GM23338 (cell line): ENCODE results near the gene CACNB1. TPM values are rescaled to one million over a fixed set of nuclear protein-coding genes. Genes with fewer than 3 reads are reported as not detected.

Experiments
- ATAC-seq: fragments of 200-7000 bp; cut with Tn5 transposase; 3 replicates; pipeline ENCODE4 v1.9.1; 2020
- DNase-seq: peaks from one replicate; pipeline ENCODE4 v3.0.0-alpha.2; 2015; ENCODE audit warnings: low spot score
- H2AFZ ChIP-seq: fragments of 200-600 bp; sonication (generic); 2 replicates; pipeline ENCODE4 v1.8.0; 2016; ENCODE audit warnings: antibody characterized with exemption, mild to moderate bottlenecking, moderate library complexity
- H3F3A ChIP-seq: fragments of 200-600 bp; sonication (generic); replicated peaks from 2 replicates; pipeline ENCODE4 v1.8.0; 2017; ENCODE audit warnings: antibody characterized with exemption, mixed run types, low read depth
- H3K27ac ChIP-seq: fragments of 200-600 bp; sonication (generic); 2 replicates; pipeline ENCODE4 v1.6.1; 2016; ENCODE audit warnings: low read depth
- H3K27me3 ChIP-seq: fragments of 200-600 bp; sonication (generic); 2 replicates; pipeline ENCODE4 v1.8.0; 2016; ENCODE audit warnings: mild to moderate bottlenecking, mixed run types, moderate library complexity; ENCODE audit not compliant: insufficient read depth
- H3K36me3 ChIP-seq: fragments of 200-600 bp; sonication (generic); 2 replicates; pipeline ENCODE4 v1.8.0; 2016; ENCODE audit warnings: mild to moderate bottlenecking; ENCODE audit not compliant: insufficient read depth
- H3K4me1 ChIP-seq: fragments of 200-600 bp; sonication (generic); 2 replicates; pipeline ENCODE4 v1.8.0; 2016; ENCODE audit warnings: mild to moderate bottlenecking, moderate library complexity; ENCODE audit not compliant: insufficient read depth
- H3K4me2 ChIP-seq: fragments of 200-600 bp; sonication (generic); 2 replicates; pipeline ENCODE4 v1.7.1; 2017; ENCODE audit warnings: mixed run types
- H3K4me3 ChIP-seq: fragments of 200-600 bp; sonication (generic); 2 replicates; pipeline ENCODE4 v1.6.1; 2016; ENCODE audit warnings: mixed run types
- H3K79me2 ChIP-seq: fragments of 200-600 bp; sonication (generic); replicated peaks from 2 replicates; pipeline ENCODE4 v1.8.0; 2017; ENCODE audit warnings: mild to moderate bottlenecking; ENCODE audit not compliant: insufficient read depth
- H3K9me2 ChIP-seq: fragments of 200-600 bp; sonication (generic); 2 replicates; pipeline ENCODE4 v1.8.0; 2017; ENCODE audit not compliant: insufficient read depth
- H4K20me1 ChIP-seq: fragments of 200-600 bp; sonication (generic); replicated peaks from 2 replicates; pipeline ENCODE4 v1.8.0; 2017; ENCODE audit warnings: mild to moderate bottlenecking; ENCODE audit not compliant: insufficient read depth
- H3K27ac Mint-ChIP-seq: 2 replicates; pipeline ENCODE4 v1.8.0; 2020; ENCODE audit warnings: inconsistent platforms, mild to moderate bottlenecking, moderate library complexity, mixed read lengths
- H3K27me3 Mint-ChIP-seq: 3 replicates; pipeline ENCODE4 v1.8.0; 2022; ENCODE audit warnings: low read depth, mild to moderate bottlenecking, moderate library complexity, mixed read lengths, inconsistent platforms; ENCODE audit not compliant: insufficient read depth, poor library complexity
- H3K36me3 Mint-ChIP-seq: 3 replicates; pipeline ENCODE4 v1.8.0; 2021; ENCODE audit warnings: low read depth, mild to moderate bottlenecking, inconsistent platforms, moderate library complexity, mixed read lengths
- H3K4me1 Mint-ChIP-seq: 3 replicates; pipeline ENCODE4 v1.8.0; 2020; ENCODE audit warnings: mild to moderate bottlenecking, inconsistent platforms, mixed read lengths
- H3K4me3 Mint-ChIP-seq: 3 replicates; pipeline ENCODE4 v1.8.0; 2021; ENCODE audit warnings: moderate library complexity, mild to moderate bottlenecking, inconsistent platforms, mixed read lengths
- H3K9me3 Mint-ChIP-seq: 3 replicates; pipeline ENCODE4 v1.8.0; 2020; ENCODE audit warnings: moderate library complexity, mild to moderate bottlenecking, inconsistent platforms, mixed read lengths
- CREB1 ChIP-seq: fragments of 250-450 bp; sonication (Bioruptor Pico); IDR thresholded peaks from 2 replicates; pipeline ENCODE4 v1.5.0; 2020; ENCODE audit warnings: low read depth, mild to moderate bottlenecking, moderate library complexity
- ETS1 ChIP-seq: IDR thresholded peaks from 2 replicates; pipeline ENCODE4 v1.6.1; 2016; ENCODE audit warnings: antibody characterized with exemption
- EZH2 ChIP-seq: fragments of 200-600 bp; sonication (generic); IDR thresholded peaks from one replicate; pipeline ENCODE4 v1.8.0; 2017; ENCODE audit warnings: antibody characterized with exemption, mild to moderate bottlenecking, low read depth; ENCODE audit not compliant: unreplicated experiment
- EZH2phosphoT487 ChIP-seq: fragments of 200-600 bp; sonication (generic); IDR thresholded peaks from one replicate; pipeline ENCODE4 v1.8.1; 2018; ENCODE audit warnings: antibody characterized with exemption; ENCODE audit not compliant: unreplicated experiment
- JUNB ChIP-seq: IDR thresholded peaks from one replicate; pipeline ENCODE4 v1.6.1; 2016; ENCODE audit warnings: antibody characterized with exemption; ENCODE audit not compliant: unreplicated experiment
- NANOG ChIP-seq: IDR thresholded peaks from 2 replicates; pipeline ENCODE4 v1.6.1; 2016; ENCODE audit warnings: antibody characterized with exemption, borderline replicate concordance
- POLR2AphosphoS5 ChIP-seq: IDR thresholded peaks from 2 replicates; pipeline ENCODE4 v1.6.1; 2016; ENCODE audit warnings: antibody characterized with exemption, low read depth
- REST ChIP-seq: IDR thresholded peaks from one replicate; pipeline ENCODE4 v1.6.1; 2018; ENCODE audit warnings: antibody characterized with exemption; ENCODE audit not compliant: unreplicated experiment
- STAT1 ChIP-seq: IDR thresholded peaks from one replicate; pipeline ENCODE4 v1.6.1; 2016; ENCODE audit warnings: antibody characterized with exemption; ENCODE audit not compliant: unreplicated experiment
- ZNF114 ChIP-seq: fragments of 250-450 bp; sonication (Bioruptor Pico); IDR thresholded peaks from 2 replicates; pipeline ENCODE4 v1.5.0; 2020; ENCODE audit warnings: mild to moderate bottlenecking, moderate library complexity
- ZNF331 ChIP-seq: fragments of 250-450 bp; sonication (Bioruptor Pico); IDR thresholded peaks from 2 replicates; pipeline ENCODE4 v1.5.0; 2020; ENCODE audit warnings: low read depth, mild to moderate bottlenecking, moderate library complexity
- ZNF462 ChIP-seq: fragments of 250-450 bp; sonication (Bioruptor Pico); IDR thresholded peaks from 2 replicates; pipeline ENCODE4 v1.5.0; 2020; ENCODE audit warnings: mild to moderate bottlenecking, moderate library complexity
- polyA plus RNA-seq: library from polyadenylated mRNA; unstranded; fragments of >200 nt; fragmentation: Nextera tagmentation; extraction: Ambion mirVana; gene quantifications from 2 replicates; pipeline ENCODE4 v1.2.1, GENCODE V29; 2016
- total RNA-seq: library from RNA; depleted of rRNA; stranded (reverse); fragments of >200 nt; shearing (Covaris generic); gene quantifications from 2 replicates; pipeline ENCODE4 v1.2.3, GENCODE V29; 2014
- TF ChIP-seq, protein P1 (sequence below), 2 experiments: fragments of 200-600 bp in 1 of 2; sonication (generic) in 1 of 2; conservative IDR thresholded peaks; 2 replicates each; pipeline versions ENCODE4 v1.5.1 to v1.6.1; 2016 to 2017; ENCODE audit warnings: antibody characterized with exemption in 2 of 2, low read depth in 2 of 2, mild to moderate bottlenecking in 2 of 2, moderate library complexity in 1 of 2

Gene CACNB1
- total and polyA plus RNA-seq, 2 experiments from 2014 or later: 8.4 to 13.1 TPM

- peaks cover 57% of the 10 kb centered on the region for H3F3A ChIP-seq
- ATAC-seq: no peak
- Mint-ChIP-seq H3K4me1 (peaks cover 34% of the 10 kb centered on the region), H3K27ac (peak overlapping the region; percentile 100), H3K36me3 (peaks cover 57% of the 10 kb centered on the region), H3K4me3 (peak overlapping the region; percentile 88), H3K27me3 (peaks cover 22% of the 10 kb centered on the region), H3K9me3 (no peaks in the 10 kb centered on the region; the same call in 2 of the 3 replicates)
- no peak overlapping the region for H2AFZ ChIP-seq
- H3K4me2 ChIP-seq: peak overlapping the region; percentile 99
- no peaks in the 10 kb centered on the region for H3K27me3 ChIP-seq
- peaks cover 30% of the 10 kb centered on the region for H3K4me1 ChIP-seq
- peak overlapping the region; percentile 99 for H3K4me3 ChIP-seq
- no peaks in the 10 kb centered on the region for H3K9me2 ChIP-seq
- H3K27ac ChIP-seq: peak overlapping the region; percentile 89
- DNase-seq: no peak
- peaks cover 46% of the 10 kb centered on the region for H3K36me3 ChIP-seq
- TF ChIP-seq ZNF331 (CRISPR knock-in tag): no peak
- no peak for TF ChIP-seq EZH2
- no peak for TF ChIP-seq POLR2AphosphoS5
- no peak for TF ChIP-seq JUNB
- no peak for TF ChIP-seq CREB1
- no peak for TF ChIP-seq ETS1
- no peak for TF ChIP-seq ZNF462
- no peak for TF ChIP-seq EZH2phosphoT487
- no peak for TF ChIP-seq NANOG
- TF ChIP-seq REST: no peak
- TF ChIP-seq, protein P1, sequence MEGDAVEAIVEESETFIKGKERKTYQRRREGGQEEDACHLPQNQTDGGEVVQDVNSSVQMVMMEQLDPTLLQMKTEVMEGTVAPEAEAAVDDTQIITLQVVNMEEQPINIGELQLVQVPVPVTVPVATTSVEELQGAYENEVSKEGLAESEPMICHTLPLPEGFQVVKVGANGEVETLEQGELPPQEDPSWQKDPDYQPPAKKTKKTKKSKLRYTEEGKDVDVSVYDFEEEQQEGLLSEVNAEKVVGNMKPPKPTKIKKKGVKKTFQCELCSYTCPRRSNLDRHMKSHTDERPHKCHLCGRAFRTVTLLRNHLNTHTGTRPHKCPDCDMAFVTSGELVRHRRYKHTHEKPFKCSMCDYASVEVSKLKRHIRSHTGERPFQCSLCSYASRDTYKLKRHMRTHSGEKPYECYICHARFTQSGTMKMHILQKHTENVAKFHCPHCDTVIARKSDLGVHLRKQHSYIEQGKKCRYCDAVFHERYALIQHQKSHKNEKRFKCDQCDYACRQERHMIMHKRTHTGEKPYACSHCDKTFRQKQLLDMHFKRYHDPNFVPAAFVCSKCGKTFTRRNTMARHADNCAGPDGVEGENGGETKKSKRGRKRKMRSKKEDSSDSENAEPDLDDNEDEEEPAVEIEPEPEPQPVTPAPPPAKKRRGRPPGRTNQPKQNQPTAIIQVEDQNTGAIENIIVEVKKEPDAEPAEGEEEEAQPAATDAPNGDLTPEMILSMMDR (conservative IDR thresholded peaks at IDR 0.05; ENCODE audit: low read depth in 2 of 2): no peak
- TF ChIP-seq ZNF114 (CRISPR knock-in tag): no peak
- no peak for TF ChIP-seq STAT1
- H3K79me2 ChIP-seq: peaks cover 32% of the 10 kb centered on the region
- H4K20me1 ChIP-seq: peaks cover 28% of the 10 kb centered on the region
Measured at GRCh38 chr17:39200957-39201510, 3.6 kb upstream of the CACNB1 start.
